Measurements from ENCODE around the gene RFFL.
A peak's percentile ranks its signal among the peaks of the same experiment; 100 is the strongest.

DNA sequence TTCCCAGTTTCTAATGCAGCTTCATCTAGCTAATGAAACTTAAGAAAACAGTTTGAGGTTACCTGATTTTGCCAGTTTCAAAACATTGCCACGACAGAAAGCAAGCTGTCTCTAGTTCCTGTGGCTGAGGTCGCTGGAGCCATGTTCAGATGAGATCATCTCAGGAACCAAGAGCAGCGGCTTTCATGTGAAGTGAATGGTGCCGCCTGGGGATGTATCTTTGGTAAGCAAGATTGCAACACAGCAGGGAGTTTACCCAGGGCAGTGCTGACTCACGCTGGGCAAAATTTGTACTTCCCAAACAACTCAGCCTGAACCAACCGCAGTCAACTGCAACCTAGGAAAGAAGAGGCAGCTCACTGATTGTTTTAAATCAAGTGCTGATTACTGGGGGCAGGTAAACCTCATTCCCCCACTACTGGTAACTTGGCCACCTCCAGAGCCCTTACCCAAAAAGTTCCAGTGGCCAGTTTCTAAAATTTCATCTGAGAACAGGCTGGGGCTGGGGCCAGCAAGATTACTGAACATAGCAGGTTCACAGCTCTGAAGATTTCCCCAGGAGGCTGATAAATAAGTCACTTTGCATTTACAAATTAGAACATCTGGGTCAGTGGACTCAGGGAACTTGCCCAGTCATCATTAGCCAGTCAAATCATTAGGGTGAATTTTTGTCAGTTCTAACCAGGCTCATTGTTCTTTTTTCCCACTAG lies at the start of gene RFFL:
- TF ChIP-seq MXI1 (IDR thresholded peaks at IDR 0.05; ENCODE audit: borderline replicate concordance, low read depth, low read length) = no peak
- TF ChIP-seq, protein P1, sequence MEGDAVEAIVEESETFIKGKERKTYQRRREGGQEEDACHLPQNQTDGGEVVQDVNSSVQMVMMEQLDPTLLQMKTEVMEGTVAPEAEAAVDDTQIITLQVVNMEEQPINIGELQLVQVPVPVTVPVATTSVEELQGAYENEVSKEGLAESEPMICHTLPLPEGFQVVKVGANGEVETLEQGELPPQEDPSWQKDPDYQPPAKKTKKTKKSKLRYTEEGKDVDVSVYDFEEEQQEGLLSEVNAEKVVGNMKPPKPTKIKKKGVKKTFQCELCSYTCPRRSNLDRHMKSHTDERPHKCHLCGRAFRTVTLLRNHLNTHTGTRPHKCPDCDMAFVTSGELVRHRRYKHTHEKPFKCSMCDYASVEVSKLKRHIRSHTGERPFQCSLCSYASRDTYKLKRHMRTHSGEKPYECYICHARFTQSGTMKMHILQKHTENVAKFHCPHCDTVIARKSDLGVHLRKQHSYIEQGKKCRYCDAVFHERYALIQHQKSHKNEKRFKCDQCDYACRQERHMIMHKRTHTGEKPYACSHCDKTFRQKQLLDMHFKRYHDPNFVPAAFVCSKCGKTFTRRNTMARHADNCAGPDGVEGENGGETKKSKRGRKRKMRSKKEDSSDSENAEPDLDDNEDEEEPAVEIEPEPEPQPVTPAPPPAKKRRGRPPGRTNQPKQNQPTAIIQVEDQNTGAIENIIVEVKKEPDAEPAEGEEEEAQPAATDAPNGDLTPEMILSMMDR (conservative IDR thresholded peaks at IDR 0.05; ENCODE audit: low read depth, low read length) = peak; percentile 32
